Measurements from ENCODE around the gene TOM1. TPM values are rescaled to one million over a fixed set of nuclear protein-coding genes. Genes with fewer than 3 reads are reported as not detected.

TOM1 gene
- total and polyA plus RNA-seq, 4 donors: 17.9 to 53.0 (median 50.5) TPM

DNA sequence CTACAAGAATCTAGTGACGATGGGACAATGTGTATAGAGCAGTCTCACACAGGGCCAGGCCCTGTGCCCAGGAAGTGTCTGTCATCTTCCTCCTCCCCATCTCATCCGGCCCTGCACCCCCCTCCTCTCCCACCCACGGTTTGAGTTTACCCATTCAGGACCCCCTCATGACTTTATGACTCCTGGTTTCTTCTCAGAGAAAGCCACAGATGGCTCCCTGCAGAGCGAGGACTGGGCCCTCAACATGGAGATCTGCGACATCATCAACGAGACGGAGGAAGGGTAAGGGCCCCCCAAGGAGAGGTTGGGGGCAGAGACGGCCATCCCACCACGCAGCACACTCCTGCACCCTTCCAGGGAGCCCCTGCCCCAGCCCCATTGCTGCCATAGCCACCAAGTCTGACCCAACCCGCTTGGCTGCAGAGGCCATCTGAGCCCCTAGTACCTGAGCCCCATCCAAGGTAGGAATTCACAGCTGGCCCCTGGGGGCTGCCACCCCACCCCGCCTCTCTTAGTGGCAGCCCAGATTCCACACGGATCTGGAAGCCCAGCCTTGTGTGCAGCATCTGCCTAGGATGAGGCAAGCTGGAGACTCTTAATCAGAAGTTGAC lies 18.1 kb downstream of the TOM1 start:
- no peaks in the 10 kb centered on the region for H3K9me3 ChIP-seq (ENCODE audit: control insufficient read depth in 4 of 4, low read length in 3 of 4)
- H3K27me3 ChIP-seq (ENCODE audit: control insufficient read depth in 4 of 4, insufficient read depth in 4 of 4, low read length in 3 of 4): no peaks in the 10 kb centered on the region
- no peak overlapping the region for H3K9ac ChIP-seq (ENCODE audit: low read depth in 1 of 2, low read length in 2 of 2)
- DNase-seq (ENCODE audit: low spot score): no peak
- TF ChIP-seq RXRA (IDR thresholded peaks at IDR 0.05) (no peak), ATF3 (IDR thresholded peaks at IDR 0.05) (no peak), NR2F2 (IDR thresholded peaks at IDR 0.05) (no peak), YY1 (IDR thresholded peaks at IDR 0.05) (no peak), FOXA2 (IDR thresholded peaks at IDR 0.05) (no peak), FOXA1 (IDR thresholded peaks at IDR 0.05) (no peak), GABPA (IDR thresholded peaks at IDR 0.05 in 1 of 2, conservative IDR thresholded peaks at IDR 0.05 in 1 of 2) (no peak), EGR1 (IDR thresholded peaks at IDR 0.05; ENCODE audit: low read depth in 2 of 2) (no peak), RAD21 (IDR thresholded peaks at IDR 0.05) (no peak), TAF1 (conservative IDR thresholded peaks at IDR 0.05) (no peak), JUND (IDR thresholded peaks at IDR 0.05) (no peak)
- peaks cover 12 to 34% (median 20%) of the 10 kb centered on the region in 4 donors for H3K36me3 ChIP-seq (ENCODE audit: control insufficient read depth in 4 of 4, insufficient read depth in 3 of 4, low read depth in 1 of 4, low read length in 3 of 4)
- H3K4me3 ChIP-seq (ENCODE audit: low read depth in 1 of 3, low read length in 3 of 3): no peak overlapping the region
- peaks cover 7 to 37% (median 28%) of the 10 kb centered on the region in 4 donors for H3K4me1 ChIP-seq (ENCODE audit: control insufficient read depth in 4 of 4, insufficient read depth in 4 of 4, low read length in 3 of 4)
- 91% methylated on average over 12 of the region's 12 CpGs for WGBS
- no peak overlapping the region for H3K27ac ChIP-seq (ENCODE audit: low read depth in 1 of 2, low read length in 2 of 2)

- H3K9ac ChIP-seq (ENCODE audit: low read depth in 1 of 2, low read length in 2 of 2): no peak overlapping the region
- no peak overlapping the region for H3K4me3 ChIP-seq (ENCODE audit: low read depth in 1 of 3, low read length in 3 of 3)
- DNase-seq (ENCODE audit: low spot score): no peak
- no peaks in the 10 kb centered on the region for H3K27me3 ChIP-seq (ENCODE audit: control insufficient read depth in 4 of 4, insufficient read depth in 4 of 4, low read length in 3 of 4)
- no peak overlapping the region for H3K27ac ChIP-seq (ENCODE audit: low read depth in 1 of 2, low read length in 2 of 2)
- peaks cover 4 to 32% (median 22%) of the 10 kb centered on the region in 4 donors for H3K4me1 ChIP-seq (ENCODE audit: control insufficient read depth in 4 of 4, insufficient read depth in 4 of 4, low read length in 3 of 4)
- H3K9me3 ChIP-seq (ENCODE audit: control insufficient read depth in 4 of 4, low read length in 3 of 4): no peaks in the 10 kb centered on the region
- peaks cover 16 to 42% (median 28%) of the 10 kb centered on the region in 4 donors for H3K36me3 ChIP-seq (ENCODE audit: control insufficient read depth in 4 of 4, insufficient read depth in 3 of 4, low read depth in 1 of 4, low read length in 3 of 4)
- no peak for TF ChIP-seq HNF4G (IDR thresholded peaks at IDR 0.05)
- TF ChIP-seq, protein P1, sequence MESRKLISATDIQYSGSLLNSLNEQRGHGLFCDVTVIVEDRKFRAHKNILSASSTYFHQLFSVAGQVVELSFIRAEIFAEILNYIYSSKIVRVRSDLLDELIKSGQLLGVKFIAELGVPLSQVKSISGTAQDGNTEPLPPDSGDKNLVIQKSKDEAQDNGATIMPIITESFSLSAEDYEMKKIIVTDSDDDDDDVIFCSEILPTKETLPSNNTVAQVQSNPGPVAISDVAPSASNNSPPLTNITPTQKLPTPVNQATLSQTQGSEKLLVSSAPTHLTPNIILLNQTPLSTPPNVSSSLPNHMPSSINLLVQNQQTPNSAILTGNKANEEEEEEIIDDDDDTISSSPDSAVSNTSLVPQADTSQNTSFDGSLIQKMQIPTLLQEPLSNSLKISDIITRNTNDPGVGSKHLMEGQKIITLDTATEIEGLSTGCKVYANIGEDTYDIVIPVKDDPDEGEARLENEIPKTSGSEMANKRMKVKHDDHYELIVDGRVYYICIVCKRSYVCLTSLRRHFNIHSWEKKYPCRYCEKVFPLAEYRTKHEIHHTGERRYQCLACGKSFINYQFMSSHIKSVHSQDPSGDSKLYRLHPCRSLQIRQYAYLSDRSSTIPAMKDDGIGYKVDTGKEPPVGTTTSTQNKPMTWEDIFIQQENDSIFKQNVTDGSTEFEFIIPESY (IDR thresholded peaks at IDR 0.05): no peak
- TF ChIP-seq FOXA2 (IDR thresholded peaks at IDR 0.05): no peak
- TF ChIP-seq HNF4A (conservative IDR thresholded peaks at IDR 0.05): no peak
- 94% methylated on average over 24 of the region's 24 CpGs for WGBS
These were observed 18.9 kb downstream of the TOM1 start for GRCh38 chr22:35318346-35319215.

GRCh38 chr22:35319244-35319985 lies 19.7 kb downstream of the TOM1 start:
- WGBS: 93% methylated on average over 18 of the region's 18 CpGs
- DNase-seq (ENCODE audit: low spot score): no peak
- Histone ChIP-seq H3K27me3 (ENCODE audit: control insufficient read depth in 4 of 4, insufficient read depth in 4 of 4, low read length in 3 of 4) (no peaks in the 10 kb centered on the region), H3K9ac (ENCODE audit: low read depth in 1 of 2, low read length in 2 of 2) (no peak overlapping the region), H3K4me3 (ENCODE audit: low read depth in 1 of 3, low read length in 3 of 3) (no peak overlapping the region), H3K4me1 (ENCODE audit: control insufficient read depth in 4 of 4, insufficient read depth in 4 of 4, low read length in 3 of 4) (peaks cover 3 to 24% (median 19%) of the 10 kb centered on the region in 4 donors), H3K9me3 (ENCODE audit: control insufficient read depth in 4 of 4, low read length in 3 of 4) (no peaks in the 10 kb centered on the region), H3K36me3 (ENCODE audit: control insufficient read depth in 4 of 4, insufficient read depth in 3 of 4, low read depth in 1 of 4, low read length in 3 of 4) (peaks cover 19 to 48% (median 34%) of the 10 kb centered on the region in 4 donors), H3K27ac (ENCODE audit: low read depth in 1 of 2, low read length in 2 of 2) (no peak overlapping the region)
- no peak for TF ChIP-seq HNF4G (IDR thresholded peaks at IDR 0.05)
- TF ChIP-seq, protein P2, sequence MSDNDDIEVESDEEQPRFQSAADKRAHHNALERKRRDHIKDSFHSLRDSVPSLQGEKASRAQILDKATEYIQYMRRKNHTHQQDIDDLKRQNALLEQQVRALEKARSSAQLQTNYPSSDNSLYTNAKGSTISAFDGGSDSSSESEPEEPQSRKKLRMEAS (IDR thresholded peaks at IDR 0.05): no peak
- TF ChIP-seq GABPA (IDR thresholded peaks at IDR 0.05 in 1 of 2, conservative IDR thresholded peaks at IDR 0.05 in 1 of 2): no peak
- TF ChIP-seq, protein P1 (IDR thresholded peaks at IDR 0.05): no peak
- TF ChIP-seq TAF1 (conservative IDR thresholded peaks at IDR 0.05): no peak
- no peak for TF ChIP-seq CTCF (IDR thresholded peaks at IDR 0.05; ENCODE audit: low read depth, low read length, missing input control)
- TF ChIP-seq SP1 (IDR thresholded peaks at IDR 0.05): no peak
- no peak for TF ChIP-seq NR2F2 (IDR thresholded peaks at IDR 0.05)

All from liver (tissue), 9 donors.